ENCODE results near the gene METTL23.

GRCh38 chr17:76702076-76702475 lies 24.6 kb upstream of the METTL23 start:
- TF ChIP-seq CTCF (IDR thresholded peaks at IDR 0.05) (no peak), POLR2AphosphoS5 (IDR thresholded peaks at IDR 0.05) (no peak), EP300 (IDR thresholded peaks at IDR 0.05) (no peak), POLR2A (IDR thresholded peaks at IDR 0.05) (no peak)
